AG04450 (cell line): Measurements from ENCODE around the gene ZNF81. TPM values are rescaled to one million over a fixed set of nuclear protein-coding genes. Genes with fewer than 3 reads are reported as not detected.

Experiments used
- CTCF ChIA-PET: fragments of 300-600, 350-600 bp; formaldehyde crosslinking; extraction: SDS; loops from one replicate; lab custom pipeline; 2022; ENCODE audit warnings: antibody characterized with exemption, inconsistent platforms; lab: Charles Lee
- POLR2A ChIA-PET: fragments of 350-600 bp; formaldehyde crosslinking; extraction: SDS; loops from one replicate; lab custom pipeline; 2021; ENCODE audit warnings: antibody characterized with exemption, inconsistent platforms; lab: Yijun Ruan, JAX
- DNase-seq: peaks from one replicate; pipeline ENCODE4 v3.0.0-alpha.2; 2011; ENCODE audit warnings: low read depth, low spot score
- H3K27ac ChIP-seq: one replicate; pipeline ENCODE4 v1.5.1; 2012; ENCODE audit warnings: low read depth, low read length, control low read depth
- H3K27me3 ChIP-seq: one replicate; pipeline ENCODE4 v1.6.0; 2012; ENCODE audit warnings: low read length; ENCODE audit not compliant: control insufficient read depth, insufficient read depth
- H3K4me3 ChIP-seq: 2 replicates; pipeline ENCODE4 v1.5.1; 2011; ENCODE audit warnings: mild to moderate bottlenecking, low read depth, low read length, control low read depth
- H3K9me3 ChIP-seq: 2 replicates; pipeline ENCODE4 v1.5.1; 2012; ENCODE audit warnings: low read length; ENCODE audit not compliant: control insufficient read depth, insufficient read depth
- polyA plus RNA-seq: library from polyadenylated mRNA; depleted of rRNA; stranded (reverse); fragments of >200 nt; gene quantifications from 2 replicates; pipeline ENCODE4 v1.2.3, GENCODE V29; 2011
- TF ChIP-seq, protein P1 (sequence below): IDR thresholded peaks from 2 replicates; pipeline ENCODE4 v1.5.1; 2011; ENCODE audit warnings: low read depth, low read length, control low read depth, inconsistent platforms

ZNF81 gene
- polyA plus RNA-seq, 1 experiment = 4.7 TPM

DNA sequence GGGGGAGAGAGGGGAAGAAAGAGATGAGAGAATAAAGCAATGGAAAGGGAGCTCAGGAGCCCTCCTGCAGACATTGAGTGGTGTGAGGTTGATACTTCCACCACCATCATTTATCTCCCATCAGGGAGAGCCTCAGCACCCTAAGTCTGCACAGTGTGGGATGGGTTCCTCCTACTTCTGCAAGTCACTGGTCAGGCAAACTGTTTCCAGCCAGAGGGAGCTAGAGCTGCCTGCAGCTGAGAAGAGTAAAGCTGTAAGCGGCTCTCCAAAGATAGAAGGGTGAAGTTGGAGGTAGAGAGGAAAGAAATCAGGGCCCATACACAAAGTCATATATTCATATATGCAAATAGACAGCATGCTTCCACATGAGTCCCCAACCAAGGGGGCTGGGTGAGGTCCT lies 21.9 kb upstream of the ZNF81 start:
- POLR2A ChIA-PET = no interaction called here
- H3K27ac ChIP-seq = no peak overlapping the region
- TF ChIP-seq, protein P1, sequence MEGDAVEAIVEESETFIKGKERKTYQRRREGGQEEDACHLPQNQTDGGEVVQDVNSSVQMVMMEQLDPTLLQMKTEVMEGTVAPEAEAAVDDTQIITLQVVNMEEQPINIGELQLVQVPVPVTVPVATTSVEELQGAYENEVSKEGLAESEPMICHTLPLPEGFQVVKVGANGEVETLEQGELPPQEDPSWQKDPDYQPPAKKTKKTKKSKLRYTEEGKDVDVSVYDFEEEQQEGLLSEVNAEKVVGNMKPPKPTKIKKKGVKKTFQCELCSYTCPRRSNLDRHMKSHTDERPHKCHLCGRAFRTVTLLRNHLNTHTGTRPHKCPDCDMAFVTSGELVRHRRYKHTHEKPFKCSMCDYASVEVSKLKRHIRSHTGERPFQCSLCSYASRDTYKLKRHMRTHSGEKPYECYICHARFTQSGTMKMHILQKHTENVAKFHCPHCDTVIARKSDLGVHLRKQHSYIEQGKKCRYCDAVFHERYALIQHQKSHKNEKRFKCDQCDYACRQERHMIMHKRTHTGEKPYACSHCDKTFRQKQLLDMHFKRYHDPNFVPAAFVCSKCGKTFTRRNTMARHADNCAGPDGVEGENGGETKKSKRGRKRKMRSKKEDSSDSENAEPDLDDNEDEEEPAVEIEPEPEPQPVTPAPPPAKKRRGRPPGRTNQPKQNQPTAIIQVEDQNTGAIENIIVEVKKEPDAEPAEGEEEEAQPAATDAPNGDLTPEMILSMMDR = no peak
- H3K4me3 ChIP-seq = no peak overlapping the region
- H3K9me3 ChIP-seq = no peaks in the 10 kb centered on the region
- CTCF ChIA-PET = no interaction called here
- DNase-seq = no peak
- H3K27me3 ChIP-seq = peaks cover 2% of the 10 kb centered on the region

DNA sequence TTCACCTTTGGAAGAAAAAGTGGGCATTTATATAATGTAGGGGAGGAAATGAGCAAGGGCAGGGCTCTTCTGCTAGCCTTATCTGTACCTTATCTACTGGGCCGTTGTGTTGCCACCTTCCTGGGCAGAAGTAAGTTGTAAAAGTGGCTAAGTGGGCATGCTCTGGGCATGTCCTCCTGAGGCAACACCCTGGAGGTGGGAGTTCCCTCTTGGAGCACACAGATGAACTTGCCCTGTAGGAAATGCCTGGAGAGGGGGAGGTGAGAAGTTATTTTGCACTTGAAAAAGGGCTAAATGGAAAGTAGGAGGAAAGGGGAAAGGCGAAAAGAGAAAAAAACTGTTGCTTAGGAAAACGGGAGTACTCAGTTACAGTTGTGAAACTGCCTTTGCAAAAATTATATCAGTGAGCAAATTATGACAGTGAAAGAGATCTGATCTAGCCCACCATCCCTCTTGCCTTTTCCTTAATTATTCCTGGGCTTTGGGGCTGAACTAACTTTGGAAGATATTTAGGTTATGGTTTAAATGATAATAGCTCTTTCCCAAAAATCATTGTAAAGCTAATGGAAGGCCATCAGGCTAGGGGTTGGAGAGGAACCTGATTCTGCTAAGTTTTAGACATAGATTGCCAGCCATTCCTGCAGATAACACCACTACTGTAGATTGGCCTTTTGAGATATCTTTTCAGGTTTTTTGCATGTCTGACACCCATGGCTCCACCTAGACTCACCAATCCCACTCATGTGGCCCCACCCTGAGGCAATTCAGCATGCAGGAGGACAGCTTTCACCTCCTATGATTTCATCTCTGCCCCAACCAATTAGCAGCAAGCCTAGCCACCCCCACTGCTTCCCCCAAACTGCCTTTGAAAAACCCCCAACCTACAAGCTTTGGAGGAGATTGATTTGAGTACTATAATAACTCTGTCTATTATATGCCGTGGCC lies 20.5 kb upstream of the ZNF81 start:
- DNase-seq = no peak
- CTCF ChIA-PET = no interaction called here
- no peak overlapping the region for H3K27ac ChIP-seq
- H3K27me3 ChIP-seq = peaks cover 2% of the 10 kb centered on the region
- H3K9me3 ChIP-seq = no peaks in the 10 kb centered on the region
- POLR2A ChIA-PET = no interaction called here
- TF ChIP-seq, protein P1 = no peak
- H3K4me3 ChIP-seq = no peak overlapping the region

DNA sequence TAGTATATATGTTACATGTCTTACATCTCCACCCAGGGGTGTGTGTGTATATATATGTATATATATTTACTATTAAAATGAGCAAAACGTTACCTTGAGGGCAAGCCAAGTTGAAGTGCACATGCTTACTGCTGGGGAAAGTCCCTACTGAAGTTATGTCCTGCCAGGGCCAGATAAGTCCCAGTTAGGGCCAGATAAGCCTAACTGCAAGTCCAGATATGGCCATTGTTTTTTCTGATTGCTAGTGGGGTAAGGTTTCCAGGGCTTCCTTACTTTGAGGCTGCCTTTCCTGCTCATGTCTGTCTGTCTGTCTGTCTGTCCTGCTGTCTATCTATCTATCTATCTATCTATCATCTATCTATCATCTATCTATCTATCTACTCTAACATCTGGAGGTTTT lies 19.3 kb upstream of the ZNF81 start:
- peaks cover 2% of the 10 kb centered on the region for H3K27me3 ChIP-seq
- ChIA-PET CTCF (no interaction called here), POLR2A (no interaction called here)
- TF ChIP-seq, protein P1 = no peak
- no peaks in the 10 kb centered on the region for H3K9me3 ChIP-seq
- H3K27ac ChIP-seq = no peak overlapping the region
- H3K4me3 ChIP-seq = no peak overlapping the region
- DNase-seq = no peak

DNA sequence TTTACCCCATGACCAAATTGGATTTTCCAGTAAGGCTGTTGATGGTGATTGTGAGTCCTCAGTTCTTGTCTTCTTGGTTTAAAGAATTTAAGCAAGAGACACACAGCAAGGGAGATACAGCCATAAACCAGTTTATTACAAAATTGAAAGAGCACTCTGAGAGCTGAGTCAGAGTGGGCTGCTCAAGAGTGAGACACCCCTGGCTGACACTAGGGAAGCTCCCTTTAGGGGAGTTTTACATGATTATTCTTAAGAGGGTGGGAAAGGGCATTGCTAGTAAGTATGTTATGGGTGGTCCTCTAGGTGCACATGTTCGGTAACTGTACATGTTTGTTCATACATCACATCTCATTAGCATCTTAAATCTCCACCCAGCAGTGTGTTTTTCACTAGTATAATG lies 18.8 kb upstream of the ZNF81 start:
- Histone ChIP-seq H3K9me3 (no peaks in the 10 kb centered on the region), H3K27ac (no peak overlapping the region), H3K27me3 (peaks cover 2% of the 10 kb centered on the region), H3K4me3 (no peak overlapping the region)
- DNase-seq = no peak
- ChIA-PET CTCF (no interaction called here), POLR2A (no interaction called here)
- TF ChIP-seq, protein P1 = no peak

DNA sequence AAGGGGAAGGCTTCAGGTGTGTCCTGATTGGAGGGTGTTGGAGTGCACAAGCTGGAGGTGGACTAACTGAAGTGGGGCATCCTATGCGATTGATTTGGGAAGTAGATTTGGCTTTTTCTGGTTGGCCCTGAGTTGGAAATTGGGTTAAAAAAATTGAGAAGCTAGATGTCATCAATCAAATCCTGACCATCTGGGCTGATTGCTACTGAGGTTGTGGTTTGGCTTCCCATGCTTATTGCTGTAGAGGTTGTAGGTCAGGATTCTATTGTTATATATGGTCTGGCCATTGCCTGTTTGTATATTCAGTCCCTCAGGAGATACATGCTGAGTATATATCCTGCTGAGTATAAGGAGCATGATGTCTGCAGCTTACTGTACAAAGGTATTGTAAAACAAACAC lies 7.7 kb upstream of the ZNF81 start:
- Histone ChIP-seq H3K9me3 (no peaks in the 10 kb centered on the region), H3K27me3 (no peaks in the 10 kb centered on the region), H3K27ac (no peak overlapping the region), H3K4me3 (no peak overlapping the region)
- TF ChIP-seq, protein P1 = no peak
- POLR2A ChIA-PET = no interaction called here
- DNase-seq = no peak
- CTCF ChIA-PET = no interaction called here
